Esophagus muscularis mucosa (tissue), 4 donors: ENCODE measurements around the gene TNP2. TPM values are rescaled to one million over a fixed set of nuclear protein-coding genes. Genes with fewer than 3 reads are reported as not detected.

Experiments
- DNase-seq: peaks from one replicate; pipeline ENCODE4 v3.0.0-alpha.2; 2017; ENCODE audit errors: extremely low spot score
- H3K27ac ChIP-seq, 4 donors: fragments of 200-600 bp; sonication (generic); replicated peaks in 1 of 4; 1 replicate in 3 of 4; 2 replicates in 1 of 4; pipeline ENCODE4 v1.5.1; 2016 to 2019; ENCODE audit warnings: mild to moderate bottlenecking in 1 of 4
- H3K27me3 ChIP-seq, 4 donors: fragments of 200-600 bp; sonication (generic); one replicate each; pipeline versions ENCODE4 v1.5.1 to v1.6.0; 2016 to 2019
- H3K36me3 ChIP-seq, 4 donors: fragments of 200-600 bp; sonication (generic); one replicate each; pipeline ENCODE4 v1.5.1; 2016 to 2019
- H3K4me1 ChIP-seq, 4 donors: fragments of 200-600 bp; sonication (generic); one replicate each; pipeline ENCODE4 v1.5.1; 2016 to 2019
- H3K4me3 ChIP-seq, 4 donors: fragments of 200-600 bp; sonication (generic); 1 replicate in 2 of 4; 2 replicates in 2 of 4; pipeline ENCODE4 v1.5.1; 2016 to 2019; ENCODE audit warnings: mild to moderate bottlenecking in 4 of 4, moderate library complexity in 1 of 4
- H3K9me3 ChIP-seq, 4 donors: fragments of 200-600 bp; sonication (generic); 1 replicate in 3 of 4; 2 replicates in 1 of 4; pipeline ENCODE4 v1.5.1; 2016 to 2019
- CTCF ChIP-seq, 3 experiments: fragments of 200-600 bp in 2 of 3; fragments of 450-650 bp in 1 of 3; sonication (generic) in 2 of 3; IDR thresholded peaks; one replicate each; pipeline ENCODE4 v1.5.1; 2017 to 2019; ENCODE audit warnings: antibody characterized with exemption in 3 of 3, mild to moderate bottlenecking in 2 of 3, moderate library complexity in 1 of 3
- EP300 ChIP-seq: sonication (generic); formaldehyde crosslinking; IDR thresholded peaks from one replicate; pipeline ENCODE4 v1.6.1; 2017; ENCODE audit warnings: antibody characterized with exemption
- POLR2A ChIP-seq: fragments of 450-650 bp; IDR thresholded peaks from one replicate; pipeline ENCODE4 v1.6.1; 2017; ENCODE audit warnings: antibody characterized with exemption, moderate library complexity, mild to moderate bottlenecking, low read depth
- POLR2AphosphoS5 ChIP-seq, 2 donors: sonication (generic); formaldehyde crosslinking; IDR thresholded peaks; one replicate each; pipeline ENCODE4 v1.6.1; 2017; ENCODE audit warnings: antibody characterized with exemption in 2 of 2
- WGBS: methylation state at CpG from one replicate; pipeline ENCODE4 v1.1.5; 2018; 5-methylcytosine and 5-hydroxymethylcytosine counted together
- intact Hi-C: fragments of 100-400 bp; cut with DNase I; formaldehyde crosslinking; loops from one replicate; pipeline ENCODE4 v1.15.1; 2023
- total RNA-seq, 4 donors: library from RNA; depleted of rRNA; stranded (reverse); fragments of >200 nt; gene quantifications; one replicate each; pipeline versions ENCODE4 v1.1.0 to v1.2.1, GENCODE V29; 2016

Gene TNP2
- total RNA-seq, 4 donors from 2014 or later: not detected

DNA sequence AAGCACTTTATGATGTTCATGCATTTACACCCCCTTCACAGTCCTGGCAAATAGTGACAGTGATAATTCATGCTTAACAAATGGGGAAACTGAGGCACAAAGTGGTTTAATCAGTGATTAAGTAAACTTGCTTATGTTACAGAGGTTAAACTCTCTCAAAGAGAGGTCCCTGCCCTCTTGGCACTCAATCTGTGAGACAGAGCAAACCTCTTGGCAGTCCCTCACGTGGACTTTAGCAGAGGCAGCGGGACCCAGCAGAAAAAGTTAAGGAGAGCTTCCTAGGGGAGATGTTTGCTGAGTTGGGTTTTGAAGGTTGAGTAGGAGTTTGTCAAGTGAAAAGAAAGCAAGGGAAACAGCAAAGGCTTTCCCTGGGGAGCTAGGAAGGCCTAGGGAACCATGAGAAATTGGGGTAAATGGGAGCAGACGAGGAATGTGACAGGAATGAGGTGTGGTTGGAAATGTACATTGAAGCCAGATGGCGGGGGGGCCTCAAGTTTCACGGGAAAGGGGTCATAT lies 23.8 kb downstream of the TNP2 start:
- 87% methylated on average over 5 of the region's 5 CpGs for WGBS
- intact Hi-C loops: no loop called here
- Histone ChIP-seq H3K4me1 (no peaks in the 10 kb centered on the region), H3K27ac (no peak overlapping the region), H3K4me3 (no peak overlapping the region), H3K9me3 (no peaks in the 10 kb centered on the region), H3K36me3 (no peaks in the 10 kb centered on the region), H3K27me3 (no peaks in the 10 kb centered on the region)
- DNase-seq: no peak
- TF ChIP-seq POLR2AphosphoS5 (IDR thresholded peaks at IDR 0.05): no peak
- no peak for TF ChIP-seq EP300
- no peak for TF ChIP-seq POLR2A
- no peak for TF ChIP-seq CTCF (IDR thresholded peaks at IDR 0.05)

DNA sequence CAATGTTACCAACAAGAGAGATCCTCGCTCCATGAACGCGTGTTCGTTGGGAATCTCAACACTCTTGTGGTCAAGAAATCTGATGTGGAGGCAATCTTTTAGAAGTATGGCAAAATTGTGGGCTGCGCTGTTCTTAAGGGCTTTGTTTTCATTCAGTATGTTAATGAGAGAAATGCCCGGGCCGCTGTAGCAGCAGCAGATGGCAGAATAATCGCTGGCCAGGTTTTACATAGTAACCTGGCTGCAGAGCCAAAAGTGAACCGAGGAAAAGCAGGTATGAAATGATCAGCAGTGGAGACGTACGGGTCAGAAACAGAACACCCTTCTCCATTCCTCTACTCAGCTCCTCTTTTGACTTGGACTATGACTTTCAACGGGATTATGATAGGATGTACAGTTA lies 26.5 kb downstream of the TNP2 start:
- no peak overlapping the region for H3K4me3 ChIP-seq
- DNase-seq: no peak
- no peaks in the 10 kb centered on the region for H3K27me3 ChIP-seq
- TF ChIP-seq CTCF (IDR thresholded peaks at IDR 0.05) (no peak), POLR2A (no peak), EP300 (no peak), POLR2AphosphoS5 (IDR thresholded peaks at IDR 0.05) (no peak)
- WGBS: 86% methylated on average over 12 of the region's 12 CpGs
- H3K4me1 ChIP-seq: no peaks in the 10 kb centered on the region
- no peaks in the 10 kb centered on the region for H3K9me3 ChIP-seq
- no peaks in the 10 kb centered on the region for H3K36me3 ChIP-seq
- intact Hi-C loops: no loop called here
- no peak overlapping the region for H3K27ac ChIP-seq

DNA sequence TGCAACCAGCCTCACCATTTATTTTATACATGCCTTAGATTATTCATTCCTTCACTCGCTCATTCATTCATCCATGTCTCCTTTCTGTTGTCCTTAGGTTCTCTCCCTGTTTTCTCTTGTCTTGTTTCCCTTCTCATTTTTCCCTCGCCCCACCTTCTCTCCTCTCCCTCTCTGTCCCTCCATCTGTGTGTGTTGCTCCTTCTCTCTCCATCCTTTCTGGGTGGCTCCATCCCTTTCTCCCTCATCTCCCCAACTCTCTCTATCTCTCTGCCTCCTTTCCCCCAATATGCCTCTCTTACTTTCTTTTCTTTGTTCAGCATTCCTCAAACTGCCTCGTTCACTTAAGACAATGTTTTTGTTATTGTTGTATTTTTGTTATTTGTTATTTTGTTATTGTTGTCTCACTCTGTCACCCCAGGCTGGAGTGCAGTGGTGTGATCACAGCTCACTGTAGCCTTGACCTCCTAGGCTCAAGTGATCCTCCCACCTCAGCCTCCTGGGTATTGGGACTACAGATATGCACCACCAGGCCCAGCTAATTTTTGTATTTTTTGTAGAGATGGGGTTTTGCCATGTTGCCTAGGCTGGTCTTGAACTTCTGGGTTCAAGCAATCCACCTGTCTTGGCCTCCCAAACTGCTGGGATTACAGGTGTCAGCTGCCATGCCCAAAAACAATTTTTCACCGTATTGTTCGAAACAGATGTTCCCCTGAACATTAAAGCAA lies 27.5 kb downstream of the TNP2 start:
- Histone ChIP-seq H3K27ac (no peak overlapping the region), H3K4me1 (no peaks in the 10 kb centered on the region), H3K4me3 (no peak overlapping the region), H3K27me3 (no peaks in the 10 kb centered on the region), H3K36me3 (no peaks in the 10 kb centered on the region), H3K9me3 (no peaks in the 10 kb centered on the region)
- 95% methylated on average over 5 of the region's 5 CpGs for WGBS
- DNase-seq: no peak
- TF ChIP-seq EP300 (no peak), CTCF (IDR thresholded peaks at IDR 0.05) (no peak), POLR2AphosphoS5 (IDR thresholded peaks at IDR 0.05) (no peak), POLR2A (no peak)
- intact Hi-C loops: no loop called here

DNA sequence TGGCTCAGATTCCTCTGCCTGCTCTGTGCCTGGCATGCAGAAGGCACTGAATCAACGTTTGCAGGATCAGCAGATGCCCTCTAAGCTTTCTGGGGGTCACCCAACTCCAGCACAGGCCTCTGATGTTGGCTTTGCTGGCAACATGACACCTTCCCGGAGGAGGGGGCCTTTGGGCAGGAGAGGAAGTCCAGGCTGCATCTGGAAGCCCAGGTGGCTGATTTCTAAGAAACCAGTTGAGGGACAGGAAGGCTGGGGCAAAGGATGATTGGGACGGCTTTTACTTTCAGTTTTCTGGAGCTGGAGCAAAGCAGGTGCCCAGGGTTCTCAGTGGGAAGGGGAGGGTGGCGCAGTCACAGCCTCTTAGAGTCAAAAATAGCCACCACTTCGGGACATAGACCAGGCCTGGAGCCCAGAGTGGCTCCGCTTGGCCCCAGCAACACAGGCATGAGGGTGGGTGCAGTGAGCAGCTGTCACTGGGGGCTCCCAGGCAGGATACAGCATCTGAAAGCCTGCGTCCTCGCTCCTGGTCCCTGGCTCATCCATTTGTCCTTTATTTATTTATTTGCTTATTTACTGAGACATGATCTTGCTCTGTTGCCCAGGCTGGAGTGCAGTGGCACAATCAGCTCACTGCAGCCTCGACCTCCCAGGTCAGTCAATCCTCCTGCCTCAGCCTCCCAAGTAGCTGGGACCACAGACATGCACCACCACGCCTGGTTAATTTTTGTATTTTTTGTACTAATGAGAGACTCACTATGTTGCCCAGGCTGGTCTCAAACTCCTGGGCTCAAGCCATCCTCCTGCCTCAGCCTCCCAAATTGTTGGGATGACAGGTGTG lies 28.3 kb downstream of the TNP2 start:
- H3K9me3 ChIP-seq: no peaks in the 10 kb centered on the region
- no peaks in the 10 kb centered on the region for H3K4me1 ChIP-seq
- intact Hi-C loops: no loop called here
- H3K36me3 ChIP-seq: no peaks in the 10 kb centered on the region
- no peak overlapping the region for H3K4me3 ChIP-seq
- no peak for DNase-seq
- H3K27me3 ChIP-seq: no peaks in the 10 kb centered on the region
- WGBS: 83% methylated on average over 7 of the region's 10 CpGs
- H3K27ac ChIP-seq: no peak overlapping the region
- TF ChIP-seq CTCF (IDR thresholded peaks at IDR 0.05): no peak
- TF ChIP-seq POLR2A: no peak
- no peak for TF ChIP-seq POLR2AphosphoS5 (IDR thresholded peaks at IDR 0.05)
